SK-N-DZ (cell line): Measurements from ENCODE around the gene INO80.

Experiments
- DNase-seq: peaks from one replicate; pipeline ENCODE4 v3.0.0-alpha.2; 2015; ENCODE audit warnings: low spot score
- small RNA-seq, 2 experiments: library from RNA; depleted of rRNA; stranded (forward); fragments of <200 nt; gene quantifications; one replicate each; pipeline ENCODE3, GENCODE V24; 2014

Gene INO80

GRCh38 chr15:40929660-40930429, 186.2 kb downstream of the INO80 start:
- peak; percentile 58 for DNase-seq

Small RNA genes within 50 kb of the gene (small RNA-seq; reads per million reads assigned to genes)
- gene ISCA1P4, result 0 reads per million in 2 experiments
